ENCODE measurements around the gene ASNS. TPM values are rescaled to one million over a fixed set of nuclear protein-coding genes. Genes with fewer than 3 reads are reported as not detected.

ASNS gene
- total and polyA plus RNA-seq, 2 experiments from 2014 or later, result 163 to 166 TPM

DNA sequence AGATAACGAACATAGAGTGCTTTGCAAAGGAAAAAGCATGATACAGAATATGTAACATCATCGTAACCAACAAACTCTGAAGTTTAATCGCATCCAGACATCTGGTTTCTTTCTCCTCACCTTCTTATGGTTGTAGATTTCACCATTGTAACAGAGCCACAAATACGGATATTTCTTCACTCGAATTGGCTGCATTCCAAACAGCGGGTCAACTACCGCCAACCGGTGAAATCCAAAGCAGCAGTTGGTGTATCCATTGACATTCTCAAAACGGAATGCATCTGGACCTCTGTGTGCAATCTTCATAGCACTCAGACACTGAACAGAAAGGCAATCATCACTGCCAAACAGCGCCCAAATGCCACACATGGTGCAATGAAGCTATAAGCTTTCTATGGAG, 3.4 kb downstream of the ASNS start (continued):
- TF ChIP-seq, protein P1, sequence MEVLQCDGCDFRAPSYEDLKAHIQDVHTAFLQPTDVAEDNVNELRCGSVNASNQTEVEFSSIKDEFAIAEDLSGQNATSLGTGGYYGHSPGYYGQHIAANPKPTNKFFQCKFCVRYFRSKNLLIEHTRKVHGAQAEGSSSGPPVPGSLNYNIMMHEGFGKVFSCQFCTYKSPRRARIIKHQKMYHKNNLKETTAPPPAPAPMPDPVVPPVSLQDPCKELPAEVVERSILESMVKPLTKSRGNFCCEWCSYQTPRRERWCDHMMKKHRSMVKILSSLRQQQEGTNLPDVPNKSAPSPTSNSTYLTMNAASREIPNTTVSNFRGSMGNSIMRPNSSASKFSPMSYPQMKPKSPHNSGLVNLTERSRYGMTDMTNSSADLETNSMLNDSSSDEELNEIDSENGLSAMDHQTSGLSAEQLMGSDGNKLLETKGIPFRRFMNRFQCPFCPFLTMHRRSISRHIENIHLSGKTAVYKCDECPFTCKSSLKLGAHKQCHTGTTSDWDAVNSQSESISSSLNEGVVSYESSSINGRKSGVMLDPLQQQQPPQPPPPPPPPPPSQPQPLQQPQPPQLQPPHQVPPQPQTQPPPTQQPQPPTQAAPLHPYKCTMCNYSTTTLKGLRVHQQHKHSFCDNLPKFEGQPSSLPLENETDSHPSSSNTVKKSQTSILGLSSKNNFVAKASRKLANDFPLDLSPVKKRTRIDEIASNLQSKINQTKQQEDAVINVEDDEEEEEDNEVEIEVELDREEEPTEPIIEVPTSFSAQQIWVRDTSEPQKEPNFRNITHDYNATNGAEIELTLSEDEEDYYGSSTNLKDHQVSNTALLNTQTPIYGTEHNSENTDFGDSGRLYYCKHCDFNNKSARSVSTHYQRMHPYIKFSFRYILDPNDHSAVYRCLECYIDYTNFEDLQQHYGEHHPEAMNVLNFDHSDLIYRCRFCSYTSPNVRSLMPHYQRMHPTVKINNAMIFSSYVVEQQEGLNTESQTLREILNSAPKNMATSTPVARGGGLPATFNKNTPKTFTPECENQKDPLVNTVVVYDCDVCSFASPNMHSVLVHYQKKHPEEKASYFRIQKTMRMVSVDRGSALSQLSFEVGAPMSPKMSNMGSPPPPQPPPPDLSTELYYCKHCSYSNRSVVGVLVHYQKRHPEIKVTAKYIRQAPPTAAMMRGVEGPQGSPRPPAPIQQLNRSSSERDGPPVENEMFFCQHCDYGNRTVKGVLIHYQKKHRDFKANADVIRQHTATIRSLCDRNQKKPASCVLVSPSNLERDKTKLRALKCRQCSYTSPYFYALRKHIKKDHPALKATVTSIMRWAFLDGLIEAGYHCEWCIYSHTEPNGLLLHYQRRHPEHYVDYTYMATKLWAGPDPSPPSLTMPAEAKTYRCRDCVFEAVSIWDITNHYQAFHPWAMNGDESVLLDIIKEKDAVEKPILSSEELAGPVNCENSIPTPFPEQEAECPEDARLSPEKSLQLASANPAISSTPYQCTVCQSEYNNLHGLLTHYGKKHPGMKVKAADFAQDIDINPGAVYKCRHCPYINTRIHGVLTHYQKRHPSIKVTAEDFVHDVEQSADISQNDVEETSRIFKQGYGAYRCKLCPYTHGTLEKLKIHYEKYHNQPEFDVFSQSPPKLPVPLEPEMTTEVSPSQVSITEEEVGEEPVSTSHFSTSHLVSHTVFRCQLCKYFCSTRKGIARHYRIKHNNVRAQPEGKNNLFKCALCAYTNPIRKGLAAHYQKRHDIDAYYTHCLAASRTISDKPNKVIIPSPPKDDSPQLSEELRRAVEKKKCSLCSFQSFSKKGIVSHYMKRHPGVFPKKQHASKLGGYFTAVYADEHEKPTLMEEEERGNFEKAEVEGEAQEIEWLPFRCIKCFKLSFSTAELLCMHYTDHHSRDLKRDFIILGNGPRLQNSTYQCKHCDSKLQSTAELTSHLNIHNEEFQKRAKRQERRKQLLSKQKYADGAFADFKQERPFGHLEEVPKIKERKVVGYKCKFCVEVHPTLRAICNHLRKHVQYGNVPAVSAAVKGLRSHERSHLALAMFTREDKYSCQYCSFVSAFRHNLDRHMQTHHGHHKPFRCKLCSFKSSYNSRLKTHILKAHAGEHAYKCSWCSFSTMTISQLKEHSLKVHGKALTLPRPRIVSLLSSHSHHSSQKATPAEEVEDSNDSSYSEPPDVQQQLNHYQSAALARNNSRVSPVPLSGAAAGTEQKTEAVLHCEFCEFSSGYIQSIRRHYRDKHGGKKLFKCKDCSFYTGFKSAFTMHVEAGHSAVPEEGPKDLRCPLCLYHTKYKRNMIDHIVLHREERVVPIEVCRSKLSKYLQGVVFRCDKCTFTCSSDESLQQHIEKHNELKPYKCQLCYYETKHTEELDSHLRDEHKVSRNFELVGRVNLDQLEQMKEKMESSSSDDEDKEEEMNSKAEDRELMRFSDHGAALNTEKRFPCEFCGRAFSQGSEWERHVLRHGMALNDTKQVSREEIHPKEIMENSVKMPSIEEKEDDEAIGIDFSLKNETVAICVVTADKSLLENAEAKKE (CRISPR knock-in tag; IDR thresholded peaks at IDR 0.05), result no peak

- peaks cover 24% of the 10 kb centered on the region for H3K4me1 Mint-ChIP-seq
- Histone ChIP-seq H3F3A (replicated peaks; ENCODE audit: low read depth) (no peaks in the 10 kb centered on the region), H3K4me1 (ENCODE audit: insufficient read depth) (peaks cover 6% of the 10 kb centered on the region), H2AFZ (no peak overlapping the region), H3K79me2 (replicated peaks; ENCODE audit: insufficient read depth) (peaks cover 40% of the 10 kb centered on the region), H3K27ac (ENCODE audit: low read depth) (no peak overlapping the region), H3K9me2 (ENCODE audit: insufficient read depth) (no peaks in the 10 kb centered on the region), H3K4me3 (no peak overlapping the region), H3K36me3 (ENCODE audit: insufficient read depth) (peaks cover 33% of the 10 kb centered on the region), H3K27me3 (ENCODE audit: insufficient read depth) (peaks cover 7% of the 10 kb centered on the region), H3K4me2 (no peak overlapping the region), H4K20me1 (replicated peaks; ENCODE audit: insufficient read depth) (peaks cover 27% of the 10 kb centered on the region)
- ATAC-seq (no peak), DNase-seq (ENCODE audit: low spot score) (no peak)
- H3K36me3 Mint-ChIP-seq (ENCODE audit: low read depth), result peaks cover 58% of the 10 kb centered on the region
- peak overlapping the region; percentile 67; the same call in 1 of the 2 replicates for H3K27ac Mint-ChIP-seq
- H3K27me3 Mint-ChIP-seq (ENCODE audit: insufficient read depth, low read depth, poor library complexity), result peaks cover 11% of the 10 kb centered on the region
- TF ChIP-seq CREB1 (CRISPR knock-in tag; IDR thresholded peaks at IDR 0.05; ENCODE audit: low read depth) (no peak), JUNB (IDR thresholded peaks at IDR 0.05; ENCODE audit: unreplicated experiment) (no peak), EZH2 (IDR thresholded peaks at IDR 0.05; ENCODE audit: low read depth, unreplicated experiment) (no peak), ETS1 (IDR thresholded peaks at IDR 0.05) (no peak), STAT1 (IDR thresholded peaks at IDR 0.05; ENCODE audit: unreplicated experiment) (no peak), EZH2phosphoT487 (IDR thresholded peaks at IDR 0.05; ENCODE audit: unreplicated experiment) (no peak), CTCF (conservative IDR thresholded peaks at IDR 0.05; ENCODE audit: low read depth in 2 of 2) (no peak), NANOG (IDR thresholded peaks at IDR 0.05; ENCODE audit: borderline replicate concordance) (no peak)
- TF ChIP-seq, protein P2, sequence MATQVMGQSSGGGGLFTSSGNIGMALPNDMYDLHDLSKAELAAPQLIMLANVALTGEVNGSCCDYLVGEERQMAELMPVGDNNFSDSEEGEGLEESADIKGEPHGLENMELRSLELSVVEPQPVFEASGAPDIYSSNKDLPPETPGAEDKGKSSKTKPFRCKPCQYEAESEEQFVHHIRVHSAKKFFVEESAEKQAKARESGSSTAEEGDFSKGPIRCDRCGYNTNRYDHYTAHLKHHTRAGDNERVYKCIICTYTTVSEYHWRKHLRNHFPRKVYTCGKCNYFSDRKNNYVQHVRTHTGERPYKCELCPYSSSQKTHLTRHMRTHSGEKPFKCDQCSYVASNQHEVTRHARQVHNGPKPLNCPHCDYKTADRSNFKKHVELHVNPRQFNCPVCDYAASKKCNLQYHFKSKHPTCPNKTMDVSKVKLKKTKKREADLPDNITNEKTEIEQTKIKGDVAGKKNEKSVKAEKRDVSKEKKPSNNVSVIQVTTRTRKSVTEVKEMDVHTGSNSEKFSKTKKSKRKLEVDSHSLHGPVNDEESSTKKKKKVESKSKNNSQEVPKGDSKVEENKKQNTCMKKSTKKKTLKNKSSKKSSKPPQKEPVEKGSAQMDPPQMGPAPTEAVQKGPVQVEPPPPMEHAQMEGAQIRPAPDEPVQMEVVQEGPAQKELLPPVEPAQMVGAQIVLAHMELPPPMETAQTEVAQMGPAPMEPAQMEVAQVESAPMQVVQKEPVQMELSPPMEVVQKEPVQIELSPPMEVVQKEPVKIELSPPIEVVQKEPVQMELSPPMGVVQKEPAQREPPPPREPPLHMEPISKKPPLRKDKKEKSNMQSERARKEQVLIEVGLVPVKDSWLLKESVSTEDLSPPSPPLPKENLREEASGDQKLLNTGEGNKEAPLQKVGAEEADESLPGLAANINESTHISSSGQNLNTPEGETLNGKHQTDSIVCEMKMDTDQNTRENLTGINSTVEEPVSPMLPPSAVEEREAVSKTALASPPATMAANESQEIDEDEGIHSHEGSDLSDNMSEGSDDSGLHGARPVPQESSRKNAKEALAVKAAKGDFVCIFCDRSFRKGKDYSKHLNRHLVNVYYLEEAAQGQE (IDR thresholded peaks at IDR 0.05; ENCODE audit: unreplicated experiment), result no peak
- no peak overlapping the region for H3K4me3 Mint-ChIP-seq
- H3K9me3 Mint-ChIP-seq, result no peaks in the 10 kb centered on the region; the same call in 2 of the 3 replicates
These were observed 3.9 kb downstream of the ASNS start for GRCh38 chr7:97868314-97868713.
